Mesendoderm (in vitro differentiated cells): ENCODE results near the gene MOCOS.

ENCODE experiments used
- DNase-seq: peaks from one replicate; pipeline ENCODE4 v3.0.0; 2013
- H2AK5ac ChIP-seq: 2 replicates; pipeline ENCODE4 v1.6.1; 2013; ENCODE audit warnings: low read length, inconsistent platforms
- H2BK120ac ChIP-seq: 2 replicates; pipeline ENCODE4 v1.6.1; 2013; ENCODE audit warnings: low read depth, mild to moderate bottlenecking, low read length, moderate library complexity, mixed read lengths
- H2BK15ac ChIP-seq: replicated peaks from 2 replicates; pipeline ENCODE4 v1.6.1; 2013; ENCODE audit warnings: low read depth, mild to moderate bottlenecking, moderate library complexity
- H2BK5ac ChIP-seq: 2 replicates; pipeline ENCODE4 v1.6.1; 2013; ENCODE audit warnings: low read length, inconsistent platforms
- H3K18ac ChIP-seq: 2 replicates; pipeline ENCODE4 v1.6.1; 2013; ENCODE audit warnings: mild to moderate bottlenecking, low read length, mixed read lengths
- H3K23ac ChIP-seq: one replicate; pipeline ENCODE4 v1.6.1; 2013; ENCODE audit warnings: low read length
- H3K27ac ChIP-seq: 2 replicates; pipeline ENCODE4 v1.5.1; 2013; ENCODE audit warnings: low read depth, mild to moderate bottlenecking, inconsistent platforms, low read length, moderate library complexity
- H3K27me3 ChIP-seq: 2 replicates; pipeline ENCODE4 v1.6.1; 2013; ENCODE audit warnings: low read length, control low read depth, mild to moderate bottlenecking, inconsistent platforms; ENCODE audit not compliant: insufficient read depth, poor library complexity
- H3K36me3 ChIP-seq: 2 replicates; pipeline ENCODE4 v1.6.1; 2013; ENCODE audit warnings: low read length, inconsistent platforms; ENCODE audit not compliant: control insufficient read depth, insufficient read depth
- H3K4ac ChIP-seq: one replicate; pipeline ENCODE4 v1.6.1; 2013; ENCODE audit warnings: low read depth, mild to moderate bottlenecking, low read length, moderate library complexity
- H3K4me1 ChIP-seq: 2 replicates; pipeline ENCODE4 v1.6.1; 2013; ENCODE audit warnings: low read depth, low read length, inconsistent platforms; ENCODE audit not compliant: control insufficient read depth
- H3K4me2 ChIP-seq: 2 replicates; pipeline ENCODE4 v1.6.1; 2013; ENCODE audit warnings: low read length
- H3K4me3 ChIP-seq: 2 replicates; pipeline ENCODE4 v1.5.1; 2013; ENCODE audit warnings: mild to moderate bottlenecking, low read length
- H3K56ac ChIP-seq: one replicate; pipeline ENCODE4 v1.6.1; 2013; ENCODE audit warnings: low read length
- H3K79me1 ChIP-seq: 2 replicates; pipeline ENCODE4 v1.6.1; 2013; ENCODE audit warnings: low read length, inconsistent platforms
- H3K79me2 ChIP-seq: 2 replicates; pipeline ENCODE4 v1.6.1; 2013; ENCODE audit warnings: mild to moderate bottlenecking, low read length; ENCODE audit not compliant: control insufficient read depth, insufficient read depth
- H3K9ac ChIP-seq: 2 replicates; pipeline ENCODE4 v1.6.1; 2013; ENCODE audit warnings: low read length, inconsistent platforms
- H4K5ac ChIP-seq: one replicate; pipeline ENCODE4 v1.6.1; 2013; ENCODE audit warnings: low read length
- H4K8ac ChIP-seq: one replicate; pipeline ENCODE4 v1.6.1; 2013; ENCODE audit warnings: low read depth, mild to moderate bottlenecking, control low read depth, low read length, moderate library complexity
- WGBS: extraction: QIAGEN DNeasy Blood & Tissue Kit; methylation state at CpG from one replicate; pipeline ENCODE4 v1.1.7; 2013; ENCODE audit warnings: low lambda C conversion rate, missing lambda C conversion rate; ENCODE audit not compliant: insufficient coverage; ENCODE audit errors: extremely low coverage; 5-methylcytosine and 5-hydroxymethylcytosine counted together

Gene MOCOS

GRCh38 chr18:36186461-36187192 is 670 bp upstream of the MOCOS start:
- H3K27me3 ChIP-seq: no peaks in the 10 kb centered on the region
- H3K4me3 ChIP-seq: peak overlapping the region; percentile 9
- H2BK120ac ChIP-seq: no peak overlapping the region
- peak overlapping the region; percentile 32 for H3K9ac ChIP-seq
- no peaks in the 10 kb centered on the region for H3K36me3 ChIP-seq
- no peak overlapping the region for H2BK15ac ChIP-seq
- H2BK5ac ChIP-seq: no peak overlapping the region
- no peaks in the 10 kb centered on the region for H3K79me2 ChIP-seq
- H3K4me1 ChIP-seq: peaks cover 3% of the 10 kb centered on the region
- H3K56ac ChIP-seq: peak overlapping the region; percentile 81
- peak; percentile 11 for DNase-seq
- H4K5ac ChIP-seq: no peak overlapping the region
- no peak overlapping the region for H3K23ac ChIP-seq
- no peak overlapping the region for H3K4ac ChIP-seq
- H4K8ac ChIP-seq: no peak overlapping the region
- no peak overlapping the region for H2AK5ac ChIP-seq
- peak overlapping the region; percentile 5 for H3K18ac ChIP-seq
- no peak overlapping the region for H3K27ac ChIP-seq
- H3K79me1 ChIP-seq: no peaks in the 10 kb centered on the region
- no CpG with 5 or more reads among the region's 47 CpGs for WGBS
- H3K4me2 ChIP-seq: peak overlapping the region; percentile 49

- no peaks in the 10 kb centered on the region for H3K79me2 ChIP-seq
- H3K56ac ChIP-seq: peak overlapping the region; percentile 90
- no peak overlapping the region for H2AK5ac ChIP-seq
- H4K8ac ChIP-seq: no peak overlapping the region
- no CpG with 5 or more reads among the region's 43 CpGs for WGBS
- H3K4me3 ChIP-seq: peak overlapping the region; percentile 60
- H3K18ac ChIP-seq: peak overlapping the region; percentile 53
- peak overlapping the region; percentile 76 for H3K4me2 ChIP-seq
- H3K36me3 ChIP-seq: no peaks in the 10 kb centered on the region
- H2BK120ac ChIP-seq: no peak overlapping the region
- peak overlapping the region; percentile 74 for H3K9ac ChIP-seq
- DNase-seq: peak; percentile 73
- H4K5ac ChIP-seq: no peak overlapping the region
- no peaks in the 10 kb centered on the region for H3K27me3 ChIP-seq
- peaks cover 3% of the 10 kb centered on the region for H3K4me1 ChIP-seq
- no peak overlapping the region for H2BK15ac ChIP-seq
- H2BK5ac ChIP-seq: no peak overlapping the region
- H3K23ac ChIP-seq: peak overlapping the region; percentile 80
- no peaks in the 10 kb centered on the region for H3K79me1 ChIP-seq
- H3K4ac ChIP-seq: no peak overlapping the region
- no peak overlapping the region for H3K27ac ChIP-seq
Measured at GRCh38 chr18:36187826-36188721, 777 bp downstream of the MOCOS start.

- Histone ChIP-seq H4K8ac (no peak overlapping the region), H3K4me3 (no peak overlapping the region), H3K4ac (no peak overlapping the region), H3K56ac (no peak overlapping the region), H3K23ac (no peak overlapping the region), H3K27me3 (no peaks in the 10 kb centered on the region), H3K4me1 (peaks cover 3% of the 10 kb centered on the region), H3K79me1 (no peaks in the 10 kb centered on the region), H2BK120ac (no peak overlapping the region), H2AK5ac (no peak overlapping the region), H2BK5ac (no peak overlapping the region), H3K4me2 (no peak overlapping the region), H3K27ac (no peak overlapping the region), H4K5ac (no peak overlapping the region), H3K79me2 (no peaks in the 10 kb centered on the region), H3K18ac (no peak overlapping the region), H3K9ac (no peak overlapping the region), H2BK15ac (no peak overlapping the region), H3K36me3 (no peaks in the 10 kb centered on the region)
- peak; percentile 11 for DNase-seq
- no CpG with 5 or more reads among the region's 3 CpGs for WGBS
Measured at GRCh38 chr18:36188916-36189315, 1.6 kb downstream of the MOCOS start.

GRCh38 chr18:36189486-36189885 is 2.2 kb downstream of the MOCOS start:
- H3K4me1 ChIP-seq: peaks cover 3% of the 10 kb centered on the region
- no peak overlapping the region for H3K4me3 ChIP-seq

GRCh38 chr18:36191286-36191685 is 4.0 kb downstream of the MOCOS start:
- Histone ChIP-seq H3K4me3 (no peak overlapping the region), H3K79me2 (no peaks in the 10 kb centered on the region)

More at GRCh38 chr18:36189486-36189885, 2.2 kb downstream of the MOCOS start:
- no peak overlapping the region for H2AK5ac ChIP-seq
- H4K5ac ChIP-seq: no peak overlapping the region
- no peak overlapping the region for H2BK5ac ChIP-seq
- no peak overlapping the region for H3K4ac ChIP-seq
- no peak overlapping the region for H3K23ac ChIP-seq
- H3K27me3 ChIP-seq: no peaks in the 10 kb centered on the region
- no peak overlapping the region for H3K4me2 ChIP-seq
- no peak overlapping the region for H3K56ac ChIP-seq
- no peaks in the 10 kb centered on the region for H3K36me3 ChIP-seq
- no peak overlapping the region for H3K18ac ChIP-seq
- no peak overlapping the region for H2BK15ac ChIP-seq
- no peaks in the 10 kb centered on the region for H3K79me1 ChIP-seq
- H3K9ac ChIP-seq: no peak overlapping the region
- DNase-seq: no peak
- H2BK120ac ChIP-seq: no peak overlapping the region
- no CpG with 5 or more reads among the region's 4 CpGs for WGBS
- H4K8ac ChIP-seq: no peak overlapping the region
- H3K79me2 ChIP-seq: no peaks in the 10 kb centered on the region
- no peak overlapping the region for H3K27ac ChIP-seq

More at GRCh38 chr18:36191286-36191685, 4.0 kb downstream of the MOCOS start:
- Histone ChIP-seq H3K56ac (no peak overlapping the region), H3K23ac (no peak overlapping the region), H3K18ac (no peak overlapping the region), H3K27ac (no peak overlapping the region), H4K8ac (no peak overlapping the region), H2AK5ac (no peak overlapping the region), H3K27me3 (no peaks in the 10 kb centered on the region), H3K4ac (no peak overlapping the region), H3K9ac (no peak overlapping the region), H3K79me1 (no peaks in the 10 kb centered on the region), H2BK120ac (no peak overlapping the region), H3K4me1 (peaks cover 3% of the 10 kb centered on the region), H2BK15ac (no peak overlapping the region), H3K4me2 (no peak overlapping the region), H4K5ac (no peak overlapping the region), H2BK5ac (no peak overlapping the region), H3K36me3 (no peaks in the 10 kb centered on the region)
- DNase-seq: no peak
- no CpG with 5 or more reads among the region's 3 CpGs for WGBS
